SK-N-SH treated with all-trans-retinoic acid at 6 μM for 48 hours (cell line): ENCODE measurements around the gene SLC25A36.

Experiments used
- ATAC-seq: fragments of 200-7000 bp; cut with Tn5 transposase; 3 replicates; pipeline ENCODE4 v1.9.1; 2020; ENCODE audit warnings: mild to moderate bottlenecking, moderate library complexity
- ARNTL ChIP-seq: fragments of 450-650 bp; formaldehyde crosslinking; IDR thresholded peaks from 2 replicates; pipeline ENCODE4 v1.5.0; 2020; ENCODE audit warnings: low read depth, mild to moderate bottlenecking, moderate library complexity, borderline replicate concordance
- BACH2 ChIP-seq: fragments of 250-450 bp; sonication (Bioruptor Pico); IDR thresholded peaks from 2 replicates; pipeline ENCODE4 v1.9.0; 2021; ENCODE audit warnings: mild to moderate bottlenecking, borderline replicate concordance
- CSDC2 ChIP-seq: fragments of 250-450 bp; sonication (Bioruptor Pico); IDR thresholded peaks from 2 replicates; pipeline ENCODE4 v1.5.0; 2020; ENCODE audit warnings: mild to moderate bottlenecking, moderate library complexity
- ESRRG ChIP-seq: fragments of 250-450 bp; sonication (Bioruptor Pico); IDR thresholded peaks from 2 replicates; pipeline ENCODE4 v1.6.1; 2021; ENCODE audit warnings: mild to moderate bottlenecking
- OSR1 ChIP-seq: fragments of 250-450 bp; sonication (Bioruptor Pico); IDR thresholded peaks from 2 replicates; pipeline ENCODE4 v1.8.0; 2022; ENCODE audit warnings: moderate library complexity, mild to moderate bottlenecking, inconsistent platforms
- PATZ1 ChIP-seq: fragments of 250-450 bp; sonication (Bioruptor Pico); IDR thresholded peaks from 2 replicates; pipeline ENCODE4 v1.8.0; 2020; ENCODE audit warnings: mild to moderate bottlenecking, moderate library complexity, borderline replicate concordance
- PPARA ChIP-seq: fragments of 250-450 bp; sonication (Bioruptor Pico); IDR thresholded peaks from 2 replicates; pipeline ENCODE4 v1.5.0; 2020; ENCODE audit warnings: mild to moderate bottlenecking, borderline replicate concordance
- RARB ChIP-seq: fragments of 250-450 bp; sonication (Bioruptor Pico); IDR thresholded peaks from 2 replicates; pipeline ENCODE4 v1.8.0; 2021; ENCODE audit warnings: mild to moderate bottlenecking, moderate library complexity
- TCF4 ChIP-seq: fragments of 250-450 bp; sonication (Bioruptor Pico); IDR thresholded peaks from 2 replicates; pipeline ENCODE4 v1.8.0; 2021; ENCODE audit warnings: mild to moderate bottlenecking, moderate library complexity, borderline replicate concordance
- TOX ChIP-seq: fragments of 250-450 bp; sonication (Bioruptor Pico); IDR thresholded peaks from 2 replicates; pipeline ENCODE4 v1.8.0; 2021; ENCODE audit warnings: mild to moderate bottlenecking, moderate library complexity, borderline replicate concordance
- TSHZ2 ChIP-seq: fragments of 250-450 bp; sonication (Bioruptor Pico); IDR thresholded peaks from 2 replicates; pipeline ENCODE4 v1.5.0; 2020; ENCODE audit warnings: mild to moderate bottlenecking, moderate library complexity
- ZC3H10 ChIP-seq: fragments of 250-450 bp; sonication (Bioruptor Pico); IDR thresholded peaks from 2 replicates; pipeline ENCODE4 v1.5.1; 2021; ENCODE audit warnings: mild to moderate bottlenecking, moderate library complexity
- ZFP3 ChIP-seq: fragments of 250-450 bp; sonication (Bioruptor Pico); IDR thresholded peaks from 2 replicates; pipeline ENCODE4 v1.5.0; 2020; ENCODE audit warnings: mild to moderate bottlenecking, moderate library complexity
- ZFP30 ChIP-seq: fragments of 450-650 bp; formaldehyde crosslinking; IDR thresholded peaks from 2 replicates; pipeline ENCODE4 v1.5.0; 2022; ENCODE audit warnings: mild to moderate bottlenecking, moderate library complexity
- ZNF565 ChIP-seq: fragments of 450-650 bp; formaldehyde crosslinking; conservative IDR thresholded peaks from 2 replicates; pipeline ENCODE4 v1.5.0; 2020; ENCODE audit warnings: low read depth, mild to moderate bottlenecking, moderate library complexity
- ZNF70 ChIP-seq: fragments of 450-650 bp; formaldehyde crosslinking; IDR thresholded peaks from 2 replicates; pipeline ENCODE4 v1.5.0; 2020; ENCODE audit warnings: mild to moderate bottlenecking, moderate library complexity
- ZNF8 ChIP-seq: fragments of 450-650 bp; formaldehyde crosslinking; IDR thresholded peaks from 2 replicates; pipeline ENCODE4 v1.5.0; 2020; ENCODE audit warnings: mild to moderate bottlenecking, moderate library complexity
- TF ChIP-seq, protein P1 (sequence below): fragments of 250-450 bp; sonication (Bioruptor Pico); IDR thresholded peaks from 2 replicates; pipeline ENCODE4 v1.5.1; 2021; ENCODE audit warnings: mild to moderate bottlenecking, moderate library complexity
- TF ChIP-seq, protein P2 (sequence below): fragments of 250-450 bp; sonication (Bioruptor Pico); IDR thresholded peaks from 2 replicates; pipeline ENCODE4 v1.8.0; 2021; ENCODE audit warnings: low read depth, mild to moderate bottlenecking, moderate library complexity, borderline replicate concordance
- TF ChIP-seq, protein P3 (sequence below): fragments of 250-450 bp; sonication (Bioruptor Pico); IDR thresholded peaks from 2 replicates; pipeline ENCODE4 v1.5.1; 2020; ENCODE audit warnings: low read depth, mild to moderate bottlenecking, moderate library complexity

SLC25A36 gene

GRCh38 chr3:140902791-140903190, 38.8 kb upstream of the SLC25A36 start (continued):
- TF ChIP-seq, protein P1, sequence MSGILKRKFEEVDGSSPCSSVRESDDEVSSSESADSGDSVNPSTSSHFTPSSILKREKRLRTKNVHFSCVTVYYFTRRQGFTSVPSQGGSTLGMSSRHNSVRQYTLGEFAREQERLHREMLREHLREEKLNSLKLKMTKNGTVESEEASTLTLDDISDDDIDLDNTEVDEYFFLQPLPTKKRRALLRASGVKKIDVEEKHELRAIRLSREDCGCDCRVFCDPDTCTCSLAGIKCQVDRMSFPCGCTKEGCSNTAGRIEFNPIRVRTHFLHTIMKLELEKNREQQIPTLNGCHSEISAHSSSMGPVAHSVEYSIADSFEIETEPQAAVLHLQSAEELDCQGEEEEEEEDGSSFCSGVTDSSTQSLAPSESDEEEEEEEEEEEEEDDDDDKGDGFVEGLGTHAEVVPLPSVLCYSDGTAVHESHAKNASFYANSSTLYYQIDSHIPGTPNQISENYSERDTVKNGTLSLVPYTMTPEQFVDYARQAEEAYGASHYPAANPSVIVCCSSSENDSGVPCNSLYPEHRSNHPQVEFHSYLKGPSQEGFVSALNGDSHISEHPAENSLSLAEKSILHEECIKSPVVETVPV (CRISPR knock-in tag): no peak
- TF ChIP-seq ZFP3 (CRISPR knock-in tag) (no peak), PATZ1 (CRISPR knock-in tag) (no peak)

- TF ChIP-seq ZNF8 (CRISPR knock-in tag) (no peak), ZNF70 (CRISPR knock-in tag) (no peak), PPARA (CRISPR knock-in tag) (no peak), ESRRG (CRISPR knock-in tag) (no peak), ZC3H10 (CRISPR knock-in tag) (no peak), OSR1 (no peak), RARB (CRISPR knock-in tag) (no peak), BACH2 (CRISPR knock-in tag) (no peak), ARNTL (CRISPR knock-in tag) (no peak), PATZ1 (CRISPR knock-in tag) (no peak), TOX (CRISPR knock-in tag) (no peak), TCF4 (CRISPR knock-in tag) (no peak), ZNF565 (CRISPR knock-in tag) (no peak), CSDC2 (no peak), TSHZ2 (no peak)
- TF ChIP-seq, protein P2, sequence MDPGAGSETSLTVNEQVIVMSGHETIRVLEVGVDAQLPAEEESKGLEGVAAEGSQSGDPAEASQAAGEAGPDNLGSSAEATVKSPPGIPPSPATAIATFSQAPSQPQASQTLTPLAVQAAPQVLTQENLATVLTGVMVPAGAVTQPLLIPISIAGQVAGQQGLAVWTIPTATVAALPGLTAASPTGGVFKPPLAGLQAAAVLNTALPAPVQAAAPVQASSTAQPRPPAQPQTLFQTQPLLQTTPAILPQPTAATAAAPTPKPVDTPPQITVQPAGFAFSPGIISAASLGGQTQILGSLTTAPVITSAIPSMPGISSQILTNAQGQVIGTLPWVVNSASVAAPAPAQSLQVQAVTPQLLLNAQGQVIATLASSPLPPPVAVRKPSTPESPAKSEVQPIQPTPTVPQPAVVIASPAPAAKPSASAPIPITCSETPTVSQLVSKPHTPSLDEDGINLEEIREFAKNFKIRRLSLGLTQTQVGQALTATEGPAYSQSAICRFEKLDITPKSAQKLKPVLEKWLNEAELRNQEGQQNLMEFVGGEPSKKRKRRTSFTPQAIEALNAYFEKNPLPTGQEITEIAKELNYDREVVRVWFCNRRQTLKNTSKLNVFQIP: no peak
- TF ChIP-seq, protein P1 (CRISPR knock-in tag): no peak
- ATAC-seq: no peak
Observed at GRCh38 chr3:140903196-140903595, 38.4 kb upstream of the SLC25A36 start.

- ATAC-seq: no peak
- TF ChIP-seq, protein P3, sequence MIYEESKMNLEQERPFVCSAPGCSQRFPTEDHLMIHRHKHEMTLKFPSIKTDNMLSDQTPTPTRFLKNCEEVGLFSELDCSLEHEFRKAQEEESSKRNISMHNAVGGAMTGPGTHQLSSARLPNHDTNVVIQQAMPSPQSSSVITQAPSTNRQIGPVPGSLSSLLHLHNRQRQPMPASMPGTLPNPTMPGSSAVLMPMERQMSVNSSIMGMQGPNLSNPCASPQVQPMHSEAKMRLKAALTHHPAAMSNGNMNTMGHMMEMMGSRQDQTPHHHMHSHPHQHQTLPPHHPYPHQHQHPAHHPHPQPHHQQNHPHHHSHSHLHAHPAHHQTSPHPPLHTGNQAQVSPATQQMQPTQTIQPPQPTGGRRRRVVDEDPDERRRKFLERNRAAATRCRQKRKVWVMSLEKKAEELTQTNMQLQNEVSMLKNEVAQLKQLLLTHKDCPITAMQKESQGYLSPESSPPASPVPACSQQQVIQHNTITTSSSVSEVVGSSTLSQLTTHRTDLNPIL: no peak
- TF ChIP-seq ZFP30 (CRISPR knock-in tag) (no peak), TCF4 (CRISPR knock-in tag) (no peak), TOX (CRISPR knock-in tag) (no peak), ZC3H10 (CRISPR knock-in tag) (no peak), PATZ1 (CRISPR knock-in tag) (no peak), ARNTL (CRISPR knock-in tag) (no peak), CSDC2 (no peak)
- TF ChIP-seq, protein P2: no peak
Observed at GRCh38 chr3:140904521-140904920, 37.1 kb upstream of the SLC25A36 start.
